Nephron (organoid): ENCODE measurements around the gene CYSTM1.

ENCODE experiments used
- H3K27ac Mint-ChIP-seq, 3 experiments: 2 replicates each; pipeline ENCODE4 v1.8.0; 2020; ENCODE audit warnings: mixed read lengths in 3 of 3, mild to moderate bottlenecking in 2 of 3, moderate library complexity in 1 of 3
- H3K27me3 Mint-ChIP-seq: 2 replicates; pipeline ENCODE4 v1.8.0; 2021; ENCODE audit warnings: low read depth, mild to moderate bottlenecking, moderate library complexity, mixed read lengths
- H3K36me3 Mint-ChIP-seq: 2 replicates; pipeline ENCODE4 v1.8.0; 2020; ENCODE audit warnings: low read depth, mixed read lengths
- H3K4me1 Mint-ChIP-seq: 2 replicates; pipeline ENCODE4 v1.8.0; 2020; ENCODE audit warnings: mixed read lengths
- H3K4me3 Mint-ChIP-seq, 3 experiments: 2 replicates each; pipeline ENCODE4 v1.8.0; 2020; ENCODE audit warnings: mild to moderate bottlenecking in 3 of 3, mixed read lengths in 3 of 3, moderate library complexity in 2 of 3
- H3K9me3 Mint-ChIP-seq: 2 replicates; pipeline ENCODE4 v1.8.0; 2020; ENCODE audit warnings: mixed read lengths
- CTCF ChIP-seq, 3 experiments: fragments of 200-600 bp; sonication (generic); IDR thresholded peaks; one replicate each; pipeline ENCODE4 v1.5.0; 2021; ENCODE audit warnings: antibody characterized with exemption in 3 of 3; ENCODE audit not compliant: unreplicated experiment in 3 of 3

Gene CYSTM1

GRCh38 chr5:140258873-140259272 is 83.9 kb downstream of the CYSTM1 start:
- no peaks in the 10 kb centered on the region for H3K27me3 Mint-ChIP-seq
- H3K27ac Mint-ChIP-seq: no peak overlapping the region
- peaks cover 7% of the 10 kb centered on the region for H3K4me1 Mint-ChIP-seq
- TF ChIP-seq CTCF (IDR thresholded peaks at IDR 0.05; ENCODE audit: unreplicated experiment in 3 of 3): no peak
- no peak overlapping the region for H3K4me3 Mint-ChIP-seq
- peaks cover 42% of the 10 kb centered on the region for H3K36me3 Mint-ChIP-seq
- H3K9me3 Mint-ChIP-seq: peaks cover 3% of the 10 kb centered on the region

GRCh38 chr5:140259500-140259899 is 84.5 kb downstream of the CYSTM1 start:
- Mint-ChIP-seq H3K4me1 (peaks cover 7% of the 10 kb centered on the region), H3K36me3 (peaks cover 45% of the 10 kb centered on the region), H3K27me3 (no peaks in the 10 kb centered on the region), H3K27ac (no peak overlapping the region), H3K9me3 (peaks cover 3% of the 10 kb centered on the region), H3K4me3 (no peak overlapping the region)
- no peak for TF ChIP-seq CTCF (IDR thresholded peaks at IDR 0.05; ENCODE audit: unreplicated experiment in 3 of 3)

DNA sequence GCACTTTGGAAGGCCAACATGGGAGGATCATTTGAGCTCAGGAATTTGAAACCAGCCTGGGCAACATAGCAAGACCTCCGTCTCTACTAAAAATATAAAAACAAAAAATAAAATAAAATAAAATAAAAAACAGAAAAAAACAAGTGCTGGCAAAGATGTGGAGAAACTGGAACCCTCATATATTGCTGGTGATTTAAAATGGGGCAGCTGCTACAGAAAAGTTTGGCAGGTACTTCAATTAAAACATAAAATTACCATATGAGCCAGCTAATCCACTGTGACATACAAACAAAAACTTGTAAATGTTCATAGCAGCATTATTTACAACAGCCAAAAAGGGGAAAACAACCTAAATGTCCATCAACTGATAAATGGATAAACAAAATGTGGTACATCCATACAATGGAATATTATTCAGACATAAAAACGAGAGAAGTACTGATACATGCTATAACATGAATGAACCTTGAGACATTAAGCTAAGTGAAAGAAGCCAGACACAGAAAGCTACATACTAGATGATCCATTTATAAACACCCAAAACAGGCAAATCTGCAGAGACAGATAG is 85.2 kb downstream of the CYSTM1 start:
- no peak for TF ChIP-seq CTCF (IDR thresholded peaks at IDR 0.05; ENCODE audit: unreplicated experiment in 3 of 3)
- peaks cover 7% of the 10 kb centered on the region for H3K4me1 Mint-ChIP-seq
- H3K27ac Mint-ChIP-seq: no peak overlapping the region
- H3K27me3 Mint-ChIP-seq: no peaks in the 10 kb centered on the region
- no peak overlapping the region for H3K4me3 Mint-ChIP-seq
- H3K36me3 Mint-ChIP-seq: peaks cover 45% of the 10 kb centered on the region
- H3K9me3 Mint-ChIP-seq: peaks cover 3% of the 10 kb centered on the region

DNA sequence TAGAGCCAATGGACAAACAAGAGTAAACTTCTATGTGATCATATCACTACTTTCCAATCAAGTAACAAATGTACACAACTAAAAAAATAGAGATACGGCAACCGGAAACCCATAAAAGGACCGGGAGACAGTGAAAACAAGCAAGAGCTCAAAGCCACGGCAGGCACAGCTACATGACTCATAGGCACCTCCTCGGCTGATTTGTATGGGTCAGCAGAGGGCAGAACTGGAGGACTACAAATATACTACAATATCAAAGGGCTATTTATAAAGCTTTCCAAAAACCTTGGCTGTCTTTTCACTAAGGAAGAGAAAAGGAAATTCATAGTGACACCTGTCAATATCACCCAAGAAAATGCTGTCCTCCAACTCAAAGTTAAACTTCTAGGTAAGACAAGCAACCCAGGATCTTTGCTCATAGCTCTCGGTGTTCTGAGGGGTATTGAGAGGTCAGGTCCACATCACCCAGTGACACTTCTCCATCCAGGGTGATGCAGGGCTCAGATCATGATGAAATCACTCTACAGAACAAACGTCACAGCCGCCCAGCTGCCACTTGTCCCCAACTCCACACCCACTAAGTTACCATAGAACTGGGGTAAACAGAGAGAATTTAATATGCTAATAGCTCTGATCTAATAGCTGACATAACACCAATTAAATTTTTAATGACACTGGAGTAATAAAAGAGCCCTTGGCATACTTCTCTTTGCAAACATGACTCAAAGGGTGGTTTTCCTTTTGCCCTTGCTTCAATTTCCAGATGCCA is 86.6 kb downstream of the CYSTM1 start:
- Mint-ChIP-seq H3K27ac (peak overlapping the region in 2 of 3 experiments; percentile 12 to 22), H3K36me3 (peaks cover 45% of the 10 kb centered on the region), H3K9me3 (peaks cover 3% of the 10 kb centered on the region), H3K27me3 (no peaks in the 10 kb centered on the region), H3K4me3 (no peak overlapping the region), H3K4me1 (peaks cover 7% of the 10 kb centered on the region)
- TF ChIP-seq CTCF (IDR thresholded peaks at IDR 0.05; ENCODE audit: unreplicated experiment in 3 of 3): no peak

DNA sequence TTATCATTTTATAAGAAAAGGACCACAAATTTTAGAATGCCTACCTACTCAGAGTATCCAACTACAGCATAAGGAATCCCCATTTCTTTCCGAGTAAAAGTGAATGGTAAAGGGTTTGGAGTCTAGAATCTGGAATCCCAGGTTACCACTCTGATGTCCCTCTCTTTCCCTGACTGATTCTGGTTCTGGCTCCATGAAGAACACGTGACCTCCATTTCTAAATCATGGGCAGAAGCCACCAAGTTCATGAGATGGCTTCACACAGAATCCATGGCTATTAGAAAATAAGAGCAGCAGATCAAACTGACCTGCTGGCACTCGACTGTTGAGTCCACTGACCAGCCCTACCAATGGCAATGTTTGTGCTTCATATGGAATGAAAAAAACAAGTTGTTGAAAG is 87.2 kb downstream of the CYSTM1 start:
- no peaks in the 10 kb centered on the region for H3K27me3 Mint-ChIP-seq
- peaks cover 9% of the 10 kb centered on the region for H3K4me1 Mint-ChIP-seq
- H3K27ac Mint-ChIP-seq: no peak overlapping the region
- peaks cover 3% of the 10 kb centered on the region for H3K9me3 Mint-ChIP-seq
- H3K4me3 Mint-ChIP-seq: no peak overlapping the region
- TF ChIP-seq CTCF (IDR thresholded peaks at IDR 0.05; ENCODE audit: unreplicated experiment in 3 of 3): no peak
- H3K36me3 Mint-ChIP-seq: peaks cover 45% of the 10 kb centered on the region

DNA sequence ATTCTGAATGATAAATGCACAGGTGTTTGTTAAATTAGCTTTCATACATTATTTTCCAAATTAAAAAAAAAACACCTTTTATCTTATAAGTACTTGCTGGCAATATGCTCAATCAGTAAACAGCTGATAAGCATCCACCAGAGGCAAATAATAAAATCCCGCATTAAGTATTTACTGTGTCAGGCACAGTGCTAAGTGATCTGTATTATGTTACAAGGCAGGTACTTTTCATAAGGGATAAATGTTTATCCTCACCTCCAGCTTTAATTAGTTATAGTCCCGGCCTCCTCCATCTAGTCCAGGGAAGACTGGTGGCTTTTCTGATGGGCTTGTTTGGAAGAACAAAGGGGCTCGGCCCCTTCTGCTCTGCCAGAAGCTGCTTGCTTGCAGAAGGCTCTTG is 87.9 kb downstream of the CYSTM1 start:
- Mint-ChIP-seq H3K4me3 (no peak overlapping the region), H3K36me3 (peaks cover 39% of the 10 kb centered on the region), H3K27ac (no peak overlapping the region), H3K9me3 (peaks cover 3% of the 10 kb centered on the region), H3K27me3 (no peaks in the 10 kb centered on the region), H3K4me1 (peaks cover 15% of the 10 kb centered on the region)
- TF ChIP-seq CTCF (IDR thresholded peaks at IDR 0.05; ENCODE audit: unreplicated experiment in 3 of 3): no peak
